ENCODE results near the gene TIMP3.

Gene TIMP3

DNA sequence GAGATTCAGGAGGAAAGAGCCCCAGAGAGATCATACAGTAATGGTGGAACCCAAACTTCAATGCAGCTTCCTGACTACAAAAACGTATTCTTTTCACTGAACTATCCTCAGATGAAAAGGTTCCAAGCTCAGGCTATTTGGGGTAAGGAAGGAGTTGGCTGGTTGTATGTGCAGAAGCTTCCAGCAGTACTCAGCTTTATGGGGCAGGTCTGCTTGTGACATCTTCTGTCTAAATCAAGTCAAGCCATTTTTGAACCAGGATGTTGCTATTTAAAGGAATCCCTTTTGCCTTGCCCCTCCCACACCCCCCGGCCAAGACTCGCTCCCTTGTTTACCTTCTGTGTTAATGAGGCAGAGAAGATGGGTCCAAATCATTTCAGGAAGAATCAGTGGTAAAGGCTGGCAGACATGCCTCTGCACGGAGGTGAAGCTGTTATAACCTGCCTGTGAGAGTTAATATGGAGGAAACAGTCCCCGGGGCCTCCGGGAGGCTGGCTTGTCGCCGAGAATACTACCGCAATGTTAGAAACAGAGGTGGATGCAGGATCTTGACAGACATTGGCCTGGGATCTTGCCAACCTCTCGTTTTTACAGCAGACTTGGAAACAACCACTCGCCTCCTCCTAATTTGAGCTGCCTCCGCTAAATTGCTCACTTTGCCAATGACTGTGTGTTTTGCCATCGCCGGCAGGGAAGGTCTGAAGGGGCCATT is 45.4 kb downstream of the TIMP3 start:
- no peaks in the 10 kb centered on the region for H3K36me3 ChIP-seq (ENCODE audit: control insufficient read depth in 4 of 4, insufficient read depth in 4 of 4, low read length in 3 of 4)

DNA sequence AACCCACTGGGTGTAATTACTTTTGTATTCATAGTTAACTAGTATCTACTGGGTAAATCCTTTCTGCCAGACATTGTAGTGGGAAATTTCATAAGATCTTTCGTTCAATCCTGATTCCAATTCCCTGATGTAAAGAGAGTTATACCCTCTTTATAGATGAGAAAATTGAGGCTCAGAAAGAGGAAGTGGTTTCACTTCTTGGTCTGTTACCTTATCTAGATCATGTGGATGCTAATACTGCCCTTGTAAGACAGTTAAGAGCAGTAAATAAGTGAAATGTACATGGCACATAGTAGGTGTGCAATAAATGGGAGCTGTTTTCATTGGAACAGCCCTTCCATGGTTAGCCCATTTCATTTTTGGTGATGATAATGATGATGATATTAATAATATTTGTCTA is 46.7 kb downstream of the TIMP3 start:
- no peaks in the 10 kb centered on the region for H3K27me3 ChIP-seq (replicated peaks in 2 of 5; ENCODE audit: control insufficient read depth in 4 of 5, insufficient read depth in 5 of 5, low read length in 4 of 5)
- no peak for DNase-seq
- no peak overlapping the region for H3K27ac ChIP-seq (ENCODE audit: insufficient read depth in 1 of 2, low read depth in 1 of 2, low read length in 2 of 2, poor library complexity in 1 of 2, severe bottlenecking in 2 of 2)
- ChIA-PET CTCF (interaction anchor here (0.9 kb wide), 1 partner anchor 52 kb away, joined by 4 read pairs; no protein-coding TSS in a partner anchor), POLR2A (no interaction called here)
- H3K4me1 ChIP-seq (ENCODE audit: control extremely low read depth in 1 of 4, control insufficient read depth in 4 of 4, insufficient read depth in 4 of 4, low read length in 3 of 4): peaks cover 2 to 12% (median 10%) of the 10 kb centered on the region in 4 experiments
- H3K9me3 ChIP-seq (ENCODE audit: control extremely low read depth in 1 of 5, control insufficient read depth in 4 of 5, insufficient read depth in 2 of 5, low read depth in 1 of 5, low read length in 4 of 5): no peaks in the 10 kb centered on the region
- WGBS (ENCODE audit: insufficient coverage): no CpG with 5 or more reads among the region's 1 CpG
- H3K36me3 ChIP-seq (ENCODE audit: control insufficient read depth in 4 of 4, insufficient read depth in 4 of 4, low read length in 3 of 4): no peaks in the 10 kb centered on the region
- H3K4me3 ChIP-seq (ENCODE audit: control insufficient read depth in 1 of 7, extremely low read depth in 1 of 7, insufficient read depth in 4 of 7, low read depth in 2 of 7, low read length in 6 of 7): no peak overlapping the region

More for the DNA sequence above, 45.4 kb downstream of the TIMP3 start:
- 94% methylated on average over 13 of the region's 14 CpGs for WGBS (ENCODE audit: insufficient coverage)
- no peak overlapping the region for H3K4me3 ChIP-seq (ENCODE audit: control insufficient read depth in 1 of 7, extremely low read depth in 1 of 7, insufficient read depth in 4 of 7, low read depth in 2 of 7, low read length in 6 of 7)
- no peak for DNase-seq
- no peaks in the 10 kb centered on the region for H3K9me3 ChIP-seq (ENCODE audit: control extremely low read depth in 1 of 5, control insufficient read depth in 4 of 5, insufficient read depth in 2 of 5, low read depth in 1 of 5, low read length in 4 of 5)
- no peak overlapping the region for H3K27ac ChIP-seq (ENCODE audit: insufficient read depth in 1 of 2, low read depth in 1 of 2, low read length in 2 of 2, poor library complexity in 1 of 2, severe bottlenecking in 2 of 2)
- no peaks in the 10 kb centered on the region for H3K27me3 ChIP-seq (replicated peaks in 2 of 5; ENCODE audit: control insufficient read depth in 4 of 5, insufficient read depth in 5 of 5, low read length in 4 of 5)
- ChIA-PET CTCF (interaction anchor here (1.4 kb wide), 1 partner anchor 11 kb away, joined by 5 read pairs; no protein-coding TSS in a partner anchor), POLR2A (interaction anchor here (0.5 kb wide), 1 partner anchor 598 kb away, joined by 5 read pairs; no protein-coding TSS in a partner anchor)
- peaks cover 0 to 10% (median 4%) of the 10 kb centered on the region in 4 experiments for H3K4me1 ChIP-seq (ENCODE audit: control extremely low read depth in 1 of 4, control insufficient read depth in 4 of 4, insufficient read depth in 4 of 4, low read length in 3 of 4)

DNA sequence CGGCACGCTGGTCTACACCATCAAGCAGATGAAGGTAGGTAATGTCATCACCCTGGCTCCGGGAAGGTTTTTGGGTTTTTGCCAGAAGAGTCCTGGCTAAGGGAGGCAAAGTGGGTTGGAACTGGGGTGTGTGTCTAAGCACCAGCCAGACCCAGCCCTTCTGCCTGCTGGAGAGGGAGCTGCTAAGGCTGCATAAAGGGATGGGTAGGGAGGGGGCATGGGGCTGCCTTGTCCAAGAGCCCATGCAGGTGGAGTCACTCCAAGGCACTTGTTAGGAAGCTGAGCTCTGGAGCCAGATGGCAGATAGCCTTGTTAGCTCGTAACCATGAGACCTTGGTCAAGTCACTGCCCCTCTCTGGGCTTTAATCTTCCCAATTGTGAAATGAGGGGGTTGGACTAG is 48.0 kb downstream of the TIMP3 start:
- Histone ChIP-seq H3K36me3 (ENCODE audit: control insufficient read depth in 4 of 4, insufficient read depth in 4 of 4, low read length in 3 of 4) (no peaks in the 10 kb centered on the region), H3K4me1 (ENCODE audit: control extremely low read depth in 1 of 4, control insufficient read depth in 4 of 4, insufficient read depth in 4 of 4, low read length in 3 of 4) (peaks cover 5 to 16% (median 13%) of the 10 kb centered on the region in 4 experiments), H3K27ac (ENCODE audit: insufficient read depth in 1 of 2, low read depth in 1 of 2, low read length in 2 of 2, poor library complexity in 1 of 2, severe bottlenecking in 2 of 2) (no peak overlapping the region), H3K9me3 (ENCODE audit: control extremely low read depth in 1 of 5, control insufficient read depth in 4 of 5, insufficient read depth in 2 of 5, low read depth in 1 of 5, low read length in 4 of 5) (no peaks in the 10 kb centered on the region), H3K27me3 (replicated peaks in 2 of 5; ENCODE audit: control insufficient read depth in 4 of 5, insufficient read depth in 5 of 5, low read length in 4 of 5) (no peaks in the 10 kb centered on the region), H3K4me3 (ENCODE audit: control insufficient read depth in 1 of 7, extremely low read depth in 1 of 7, insufficient read depth in 4 of 7, low read depth in 2 of 7, low read length in 6 of 7) (no peak overlapping the region)
- POLR2A ChIA-PET: no interaction called here
- CTCF ChIA-PET: no interaction called here
- DNase-seq: no peak
- 100% methylated on average over 1 of the region's 4 CpGs for WGBS (ENCODE audit: insufficient coverage)

DNA sequence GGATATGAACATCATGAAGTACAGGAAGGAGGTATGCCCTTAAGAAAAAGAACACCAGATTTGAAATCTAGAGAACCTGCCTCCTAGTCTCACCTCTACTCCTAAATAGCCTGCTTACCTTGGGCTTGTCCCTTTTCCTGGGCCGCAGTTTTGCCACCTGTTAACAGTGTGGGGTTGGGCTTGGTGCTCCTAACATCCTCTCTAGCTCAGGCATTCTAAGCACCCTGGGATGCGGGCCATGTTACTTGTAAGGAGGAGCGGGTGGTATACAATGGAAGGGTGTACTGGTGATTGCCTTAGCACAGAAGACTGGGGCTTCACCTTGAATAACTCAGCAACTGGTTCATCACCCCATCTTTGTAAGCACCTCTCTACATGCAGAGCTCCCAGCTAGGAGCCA is 48.7 kb downstream of the TIMP3 start:
- no peak overlapping the region for H3K27ac ChIP-seq (ENCODE audit: insufficient read depth in 1 of 2, low read depth in 1 of 2, low read length in 2 of 2, poor library complexity in 1 of 2, severe bottlenecking in 2 of 2)
- POLR2A ChIA-PET: no interaction called here
- CTCF ChIA-PET: no interaction called here
- H3K4me1 ChIP-seq (ENCODE audit: control extremely low read depth in 1 of 4, control insufficient read depth in 4 of 4, insufficient read depth in 4 of 4, low read length in 3 of 4): peaks cover 5 to 16% (median 13%) of the 10 kb centered on the region in 4 experiments
- no peaks in the 10 kb centered on the region for H3K36me3 ChIP-seq (ENCODE audit: control insufficient read depth in 4 of 4, insufficient read depth in 4 of 4, low read length in 3 of 4)
- no peaks in the 10 kb centered on the region for H3K9me3 ChIP-seq (ENCODE audit: control extremely low read depth in 1 of 5, control insufficient read depth in 4 of 5, insufficient read depth in 2 of 5, low read depth in 1 of 5, low read length in 4 of 5)
- no peak overlapping the region for H3K4me3 ChIP-seq (ENCODE audit: control insufficient read depth in 1 of 7, extremely low read depth in 1 of 7, insufficient read depth in 4 of 7, low read depth in 2 of 7, low read length in 6 of 7)
- WGBS (ENCODE audit: insufficient coverage): no CpG with 5 or more reads among the region's 3 CpGs
- no peak for DNase-seq
- H3K27me3 ChIP-seq (replicated peaks in 2 of 5; ENCODE audit: control insufficient read depth in 4 of 5, insufficient read depth in 5 of 5, low read length in 4 of 5): no peaks in the 10 kb centered on the region

DNA sequence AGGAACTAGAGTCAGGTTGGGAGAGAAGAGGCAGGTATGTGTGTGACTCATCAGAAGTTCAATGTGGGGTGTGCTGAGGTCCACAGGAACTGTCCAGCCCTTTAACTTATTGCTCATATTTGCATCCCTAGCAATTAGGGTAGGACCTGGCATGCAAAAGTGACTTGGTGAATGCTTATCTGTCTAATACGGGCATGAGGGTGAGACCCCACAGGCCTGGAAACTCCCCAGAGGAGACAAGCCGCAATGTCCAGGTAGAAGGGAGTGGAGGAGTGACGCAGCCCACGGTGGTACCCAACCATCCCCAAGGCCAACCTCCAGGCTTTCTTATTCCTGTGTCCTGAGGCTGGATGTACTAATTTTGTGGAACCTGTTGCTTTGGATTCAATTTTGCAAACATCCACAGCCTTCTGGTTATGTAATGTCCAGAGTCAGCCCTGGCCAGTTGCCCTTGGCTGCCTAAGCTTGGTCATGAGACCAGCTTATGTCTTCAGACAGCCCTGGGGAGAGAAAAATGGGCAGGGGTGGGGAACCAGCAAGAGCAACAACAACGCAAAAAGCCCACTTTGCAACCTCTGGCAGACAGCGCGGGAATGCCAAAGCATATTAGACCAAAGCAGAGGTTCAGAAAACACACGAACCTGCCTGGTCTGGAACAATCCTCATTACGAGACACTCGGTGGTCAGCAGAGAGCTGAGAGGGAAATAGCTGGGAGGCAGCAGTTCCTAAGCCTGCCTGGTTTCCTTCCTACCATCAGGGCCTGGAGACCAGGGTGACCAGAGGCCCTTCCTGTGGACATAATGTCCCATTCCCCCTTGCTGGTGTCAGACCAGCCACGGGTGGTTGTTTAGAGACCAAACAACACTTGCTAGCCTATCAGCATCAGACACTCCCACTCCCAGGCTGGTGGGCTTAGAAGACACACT is 49.3 kb downstream of the TIMP3 start:
- CTCF ChIA-PET: no interaction called here

DNA sequence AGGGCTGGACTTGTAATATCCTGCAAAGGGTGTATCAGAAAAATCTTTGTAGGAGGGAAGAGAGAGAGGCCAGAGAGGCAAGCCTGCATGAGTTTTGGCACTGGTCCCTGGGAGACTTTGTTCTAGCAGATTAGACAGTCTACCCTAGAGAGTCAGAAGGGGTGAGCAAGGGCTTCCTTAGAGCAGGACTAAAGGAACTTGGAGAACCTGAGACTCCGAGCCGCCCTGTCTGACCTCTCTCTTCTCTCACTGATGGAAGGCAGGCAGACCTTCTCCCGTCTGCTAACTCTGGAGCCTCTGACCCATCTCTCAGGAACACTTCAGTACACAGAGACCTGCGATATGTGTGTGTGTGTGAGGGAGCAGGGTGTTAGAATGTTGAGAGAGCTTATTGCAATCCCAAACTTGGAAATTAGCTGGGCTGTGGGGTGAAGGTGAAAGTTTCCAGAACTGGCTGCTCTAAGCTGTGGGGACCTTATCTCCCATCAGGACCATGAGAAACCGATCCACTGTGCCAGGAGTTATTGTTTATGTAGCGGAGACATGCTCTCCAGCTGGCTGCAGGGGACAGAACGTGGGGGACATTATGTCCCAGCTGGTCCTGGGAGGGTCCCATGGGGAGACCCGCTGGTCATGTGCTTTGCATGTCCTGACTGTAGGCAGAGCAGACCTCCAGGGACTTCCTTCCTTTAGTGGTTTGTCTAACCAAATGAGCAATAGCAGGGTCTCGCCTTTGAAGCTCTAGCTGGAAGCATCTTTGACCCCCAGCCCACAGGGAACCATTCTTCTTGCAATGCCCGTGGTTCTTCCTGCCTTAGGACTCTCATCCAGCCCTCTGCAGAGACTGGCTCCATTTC is 51.1 kb downstream of the TIMP3 start:
- WGBS (ENCODE audit: insufficient coverage): 42% methylated on average over 7 of the region's 10 CpGs
- POLR2A ChIA-PET: no interaction called here
- H3K27me3 ChIP-seq (replicated peaks in 2 of 5; ENCODE audit: control insufficient read depth in 4 of 5, insufficient read depth in 5 of 5, low read length in 4 of 5): no peaks in the 10 kb centered on the region
- no peaks in the 10 kb centered on the region for H3K9me3 ChIP-seq (ENCODE audit: control extremely low read depth in 1 of 5, control insufficient read depth in 4 of 5, insufficient read depth in 2 of 5, low read depth in 1 of 5, low read length in 4 of 5)
- H3K27ac ChIP-seq (ENCODE audit: insufficient read depth in 1 of 2, low read depth in 1 of 2, low read length in 2 of 2, poor library complexity in 1 of 2, severe bottlenecking in 2 of 2): no peak overlapping the region
- H3K4me3 ChIP-seq (ENCODE audit: control insufficient read depth in 1 of 7, extremely low read depth in 1 of 7, insufficient read depth in 4 of 7, low read depth in 2 of 7, low read length in 6 of 7): no peak overlapping the region
- peaks cover 4 to 16% (median 13%) of the 10 kb centered on the region in 4 experiments for H3K4me1 ChIP-seq (ENCODE audit: control extremely low read depth in 1 of 4, control insufficient read depth in 4 of 4, insufficient read depth in 4 of 4, low read length in 3 of 4)
- DNase-seq: peak in 2 of 3 donors; percentile 33 to 48
- peaks cover 0 to 2% (median 0%) of the 10 kb centered on the region in 4 experiments for H3K36me3 ChIP-seq (ENCODE audit: control insufficient read depth in 4 of 4, insufficient read depth in 4 of 4, low read length in 3 of 4)
- CTCF ChIA-PET: interaction anchor here (0.9 to 1.3 kb wide), 3 partner anchors 8 to 55 kb away, joined by 3 to 4 read pairs (median 3); no protein-coding TSS in a partner anchor

More for the DNA sequence above, 49.3 kb downstream of the TIMP3 start:
- Histone ChIP-seq H3K36me3 (ENCODE audit: control insufficient read depth in 4 of 4, insufficient read depth in 4 of 4, low read length in 3 of 4) (no peaks in the 10 kb centered on the region), H3K4me3 (ENCODE audit: control insufficient read depth in 1 of 7, extremely low read depth in 1 of 7, insufficient read depth in 4 of 7, low read depth in 2 of 7, low read length in 6 of 7) (no peak overlapping the region), H3K27ac (ENCODE audit: insufficient read depth in 1 of 2, low read depth in 1 of 2, low read length in 2 of 2, poor library complexity in 1 of 2, severe bottlenecking in 2 of 2) (no peak overlapping the region), H3K27me3 (replicated peaks in 2 of 5; ENCODE audit: control insufficient read depth in 4 of 5, insufficient read depth in 5 of 5, low read length in 4 of 5) (no peaks in the 10 kb centered on the region), H3K9me3 (ENCODE audit: control extremely low read depth in 1 of 5, control insufficient read depth in 4 of 5, insufficient read depth in 2 of 5, low read depth in 1 of 5, low read length in 4 of 5) (no peaks in the 10 kb centered on the region), H3K4me1 (ENCODE audit: control extremely low read depth in 1 of 4, control insufficient read depth in 4 of 4, insufficient read depth in 4 of 4, low read length in 3 of 4) (peaks cover 5 to 16% (median 13%) of the 10 kb centered on the region in 4 experiments)
- no peak for DNase-seq
- POLR2A ChIA-PET: no interaction called here
- WGBS (ENCODE audit: insufficient coverage): 99% methylated on average over 10 of the region's 11 CpGs

Data from common myeloid progenitor, CD34-positive (primary cell).